Fibroblast of pulmonary artery (primary cell): Measurements from ENCODE around the gene PGS1.

ENCODE experiments used
- DNase-seq: peaks from one replicate; pipeline ENCODE4 v3.0.0-alpha.2; 2010; ENCODE audit warnings: low read depth
- H3K4me3 ChIP-seq: replicated peaks from 2 replicates; pipeline ENCODE4 v1.5.1; 2011; ENCODE audit warnings: low read depth, mild to moderate bottlenecking, control low read depth, low read length, moderate library complexity
- TF ChIP-seq, protein P1 (sequence below): IDR thresholded peaks from 2 replicates; pipeline ENCODE4 v1.5.1; 2011; ENCODE audit warnings: mild to moderate bottlenecking, control low read depth, low read length, inconsistent platforms; ENCODE audit errors: missing control alignments

Gene PGS1

DNA sequence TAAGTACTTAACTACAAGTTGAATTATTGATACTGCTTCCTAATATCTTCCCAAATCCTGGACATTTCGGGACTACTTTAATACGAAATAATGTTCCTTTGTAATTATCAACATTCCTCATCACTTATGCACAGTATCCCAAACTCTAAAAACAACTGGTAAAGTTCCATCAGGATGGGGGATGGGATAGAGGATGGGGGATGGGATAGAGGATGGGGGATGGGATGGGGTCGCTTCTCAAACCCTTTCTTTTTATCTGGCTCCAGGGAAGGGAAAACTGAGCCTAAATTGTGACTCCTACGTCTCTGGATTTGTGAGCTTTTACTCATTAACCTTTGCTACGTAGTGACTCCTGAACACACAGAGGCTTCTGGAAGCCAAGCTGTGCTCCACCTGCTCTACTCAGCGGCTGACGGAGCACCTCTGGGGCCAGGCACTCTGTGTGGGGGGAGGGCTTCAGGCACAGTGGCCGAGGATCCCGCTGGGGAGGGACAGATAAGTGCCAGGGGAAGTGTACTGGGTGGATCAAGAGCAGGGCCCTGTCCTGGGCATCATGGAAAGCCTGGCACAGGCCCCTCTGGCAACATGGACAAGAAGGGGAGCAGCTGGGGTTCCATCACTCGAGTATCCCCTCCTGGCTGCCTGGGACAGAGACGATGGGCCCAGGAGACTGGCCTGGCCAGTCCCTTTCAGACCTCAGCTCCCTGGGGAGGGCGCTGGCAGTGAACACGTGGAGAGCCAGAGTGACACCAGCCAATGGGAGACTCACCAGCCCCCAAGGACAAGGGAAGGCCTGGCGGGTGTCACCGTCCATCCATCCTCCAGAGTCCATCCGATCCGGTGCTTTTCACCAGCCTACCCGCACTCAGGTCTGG is 56.2 kb downstream of the PGS1 start:
- no peak for DNase-seq
- TF ChIP-seq, protein P1, sequence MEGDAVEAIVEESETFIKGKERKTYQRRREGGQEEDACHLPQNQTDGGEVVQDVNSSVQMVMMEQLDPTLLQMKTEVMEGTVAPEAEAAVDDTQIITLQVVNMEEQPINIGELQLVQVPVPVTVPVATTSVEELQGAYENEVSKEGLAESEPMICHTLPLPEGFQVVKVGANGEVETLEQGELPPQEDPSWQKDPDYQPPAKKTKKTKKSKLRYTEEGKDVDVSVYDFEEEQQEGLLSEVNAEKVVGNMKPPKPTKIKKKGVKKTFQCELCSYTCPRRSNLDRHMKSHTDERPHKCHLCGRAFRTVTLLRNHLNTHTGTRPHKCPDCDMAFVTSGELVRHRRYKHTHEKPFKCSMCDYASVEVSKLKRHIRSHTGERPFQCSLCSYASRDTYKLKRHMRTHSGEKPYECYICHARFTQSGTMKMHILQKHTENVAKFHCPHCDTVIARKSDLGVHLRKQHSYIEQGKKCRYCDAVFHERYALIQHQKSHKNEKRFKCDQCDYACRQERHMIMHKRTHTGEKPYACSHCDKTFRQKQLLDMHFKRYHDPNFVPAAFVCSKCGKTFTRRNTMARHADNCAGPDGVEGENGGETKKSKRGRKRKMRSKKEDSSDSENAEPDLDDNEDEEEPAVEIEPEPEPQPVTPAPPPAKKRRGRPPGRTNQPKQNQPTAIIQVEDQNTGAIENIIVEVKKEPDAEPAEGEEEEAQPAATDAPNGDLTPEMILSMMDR = no peak
- no peak overlapping the region for H3K4me3 ChIP-seq

DNA sequence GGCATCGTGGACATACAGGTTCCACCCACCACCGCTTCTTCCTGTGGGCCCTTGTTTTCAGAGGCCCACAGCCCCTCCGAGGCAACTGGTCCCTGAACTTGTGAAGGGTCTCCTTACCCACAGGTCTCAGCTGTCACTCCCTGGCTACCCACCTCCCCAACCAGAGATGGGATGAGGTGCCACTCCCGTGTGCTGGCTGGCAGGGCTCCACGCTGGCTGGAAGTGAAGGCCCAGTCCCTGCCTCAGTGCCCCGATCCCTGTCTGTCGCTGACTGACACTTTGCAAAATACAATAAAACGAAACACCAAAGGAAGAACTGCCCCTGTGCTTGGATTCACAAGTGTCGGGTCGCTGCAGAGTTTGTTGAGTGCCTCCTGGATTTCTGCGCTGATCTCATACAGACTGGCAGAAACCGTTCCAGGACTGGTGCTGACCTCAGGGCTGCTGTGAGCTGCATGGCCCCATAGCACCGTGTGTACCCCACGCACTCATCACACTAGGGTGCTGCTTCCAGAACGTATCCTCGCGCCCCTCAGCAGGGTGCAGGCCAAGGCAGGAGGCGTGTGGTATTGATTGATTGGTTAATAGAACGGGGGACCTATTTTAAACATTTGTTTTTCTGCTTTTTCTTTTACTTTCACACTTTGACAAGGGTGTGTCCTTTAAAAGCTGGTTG is 57.0 kb downstream of the PGS1 start:
- no peak for DNase-seq
- TF ChIP-seq, protein P1 = no peak
- no peak overlapping the region for H3K4me3 ChIP-seq

DNA sequence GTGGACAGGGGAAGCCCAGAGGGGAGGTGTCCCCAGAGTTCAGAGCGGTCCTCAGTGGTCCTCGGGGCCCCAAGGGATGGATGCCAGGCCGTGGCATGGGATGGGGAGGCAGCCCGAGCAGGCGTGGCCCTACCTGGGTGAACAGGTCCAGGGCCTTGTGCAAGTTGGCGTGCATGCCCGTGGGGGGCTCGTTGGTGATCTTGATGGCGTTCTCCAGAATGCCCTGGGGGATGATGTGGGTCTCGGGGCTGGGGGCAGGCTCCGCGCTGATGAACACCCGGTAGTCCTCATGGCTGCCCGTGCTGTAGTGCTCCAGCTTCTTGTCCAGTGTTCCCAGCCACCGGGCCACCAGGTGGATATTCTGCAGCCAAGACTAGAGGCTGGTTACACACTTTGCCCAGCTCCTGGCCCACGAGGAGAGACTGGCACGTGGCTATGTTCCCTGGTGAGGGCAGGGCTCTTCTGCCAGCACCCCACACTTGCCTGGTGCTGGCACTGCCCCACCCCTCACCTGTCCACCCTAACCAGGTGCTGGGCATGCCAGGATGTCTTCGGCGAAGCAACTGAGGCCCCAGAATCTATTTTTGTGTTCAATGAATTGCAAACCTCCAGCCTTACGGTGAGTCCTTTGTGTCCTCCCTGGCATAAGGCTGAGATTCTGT is 59.2 kb downstream of the PGS1 start:
- TF ChIP-seq, protein P1 = no peak
- H3K4me3 ChIP-seq = no peak overlapping the region
- DNase-seq = no peak

DNA sequence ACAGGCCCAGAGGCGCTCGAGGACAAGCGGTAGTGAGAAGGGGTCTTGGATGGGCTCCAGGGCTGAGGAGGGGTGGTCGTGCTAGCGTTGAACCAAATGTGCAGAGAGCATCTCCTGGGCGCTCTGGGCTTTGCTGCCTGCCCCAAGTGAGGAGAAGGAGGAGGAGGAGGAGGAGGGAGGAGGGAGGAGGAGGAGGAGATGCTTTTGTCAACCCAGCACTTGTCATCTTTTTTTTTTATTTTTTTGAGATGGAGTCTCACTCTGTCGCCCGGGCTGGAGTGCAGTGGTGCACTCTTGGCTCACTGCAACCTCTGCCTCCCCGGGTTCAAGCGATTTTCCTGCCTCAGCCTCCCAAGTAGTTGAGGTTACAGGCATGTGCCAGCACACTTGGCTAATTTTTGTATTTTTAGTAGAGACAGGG is 59.8 kb downstream of the PGS1 start:
- no peak for DNase-seq
- H3K4me3 ChIP-seq = no peak overlapping the region
- TF ChIP-seq, protein P1 = no peak

DNA sequence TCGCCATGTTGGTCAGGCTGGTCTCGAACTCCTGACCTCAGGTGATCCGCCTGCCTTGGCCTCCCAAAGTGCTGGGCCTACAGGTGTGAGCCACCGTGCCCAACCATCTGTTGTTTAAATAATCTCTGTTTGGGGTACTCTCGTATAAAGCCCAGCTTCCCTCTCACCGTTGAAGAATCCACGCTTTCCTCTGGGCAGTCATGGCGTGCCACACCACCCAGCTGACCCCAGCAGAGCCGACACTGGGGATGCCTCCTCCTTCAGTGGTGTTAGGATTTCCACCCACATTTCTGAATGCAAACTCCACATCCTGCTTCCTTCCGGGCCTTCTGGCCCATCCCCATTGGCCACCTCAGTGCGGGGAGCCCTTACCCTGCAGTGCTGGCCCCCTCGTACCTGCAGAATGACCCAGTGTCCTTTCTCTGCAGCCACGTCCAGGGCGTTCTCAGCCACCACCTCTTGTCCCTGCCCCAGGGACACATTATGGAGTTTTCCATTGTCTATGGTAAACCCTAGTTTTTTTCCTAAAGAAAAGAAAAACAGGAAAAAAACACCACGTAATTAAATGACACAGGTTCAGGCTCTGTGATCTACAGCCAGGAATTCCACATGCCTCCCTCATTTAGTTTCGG is 60.4 kb downstream of the PGS1 start:
- TF ChIP-seq, protein P1 = no peak

DNA sequence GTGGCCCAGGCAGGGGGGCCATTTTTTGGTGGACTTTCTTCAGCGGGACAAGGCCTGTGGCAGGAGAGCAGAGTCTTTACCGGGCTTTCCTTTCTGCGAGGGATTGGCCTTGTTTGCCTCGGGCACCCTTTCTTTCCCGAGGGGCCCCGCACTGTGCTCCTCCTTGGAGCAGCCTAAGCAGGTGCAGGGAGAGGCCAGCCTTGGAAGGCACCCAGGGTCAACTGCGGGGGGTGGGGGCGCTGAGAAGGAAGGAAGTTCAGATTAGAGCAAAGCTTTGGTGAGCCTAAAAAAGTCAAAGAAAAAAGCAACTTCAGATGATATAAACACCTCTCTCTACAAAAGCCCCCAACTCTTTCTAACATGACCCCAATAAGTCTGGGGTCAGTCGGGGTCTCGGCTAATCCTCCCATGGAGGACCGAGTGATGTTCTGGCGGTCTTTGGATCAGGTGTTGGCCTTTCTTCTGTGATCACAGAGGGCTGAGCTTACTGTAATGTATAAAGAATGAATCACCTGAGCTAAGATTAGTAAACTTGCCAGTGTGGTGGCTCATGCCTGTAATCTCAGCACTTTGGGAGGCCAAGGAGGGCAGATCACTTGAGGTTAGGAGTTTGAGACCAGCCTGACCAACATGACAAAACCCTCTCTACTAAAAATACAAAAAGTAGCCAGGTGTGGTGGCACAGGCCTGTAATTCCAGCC is 63.0 kb downstream of the PGS1 start:
- TF ChIP-seq, protein P1 = no peak
- no peak for DNase-seq
- no peak overlapping the region for H3K4me3 ChIP-seq

More for the DNA sequence above, 60.4 kb downstream of the PGS1 start:
- no peak overlapping the region for H3K4me3 ChIP-seq
- DNase-seq = no peak
